IMR-90 (cell line): ENCODE measurements around the gene KIF15. TPM values are rescaled to one million over a fixed set of nuclear protein-coding genes. Genes with fewer than 3 reads are reported as not detected.

Source experiments
- ATAC-seq: fragments of 200-7000 bp; cut with Tn5 transposase; 2 replicates; pipeline ENCODE4 v1.9.1; 2020; ENCODE audit warnings: low read depth, mild to moderate bottlenecking, moderate library complexity
- BruUV-seq: library from RNA; stranded (reverse); fragments of 400-500 nt; replicated peaks from 2 replicates; lab custom pipeline; 2021; lab: Mats Ljungman, UMichigan
- CTCF ChIA-PET: fragments of 300-600 bp; formaldehyde crosslinking; extraction: SDS; loops from one replicate; lab custom pipeline; 2021; ENCODE audit warnings: antibody characterized with exemption; lab: Yijun Ruan, JAX
- POLR2A ChIA-PET: fragments of 300-600 bp; sonication (Branson Sonifier 250); formaldehyde crosslinking; loops from one replicate; lab custom pipeline; 2022; ENCODE audit warnings: antibody characterized with exemption; ENCODE audit not compliant: unreplicated experiment; lab: Charles Lee
- DNase-seq: peaks from one replicate; pipeline ENCODE4 v3.0.0; 2013
- H2AFZ ChIP-seq: replicated peaks from 2 replicates; pipeline ENCODE3; 2013; ENCODE audit warnings: low read length, mild to moderate bottlenecking; ENCODE audit not compliant: poor library complexity
- H2AK5ac ChIP-seq: 2 replicates; pipeline ENCODE4 v1.6.1; 2013; ENCODE audit warnings: low read depth, low read length, inconsistent platforms
- H2AK9ac ChIP-seq: replicated peaks from 2 replicates; pipeline ENCODE3; 2013; ENCODE audit warnings: mild to moderate bottlenecking, low read depth, low read length, moderate library complexity; ENCODE audit not compliant: poor library complexity
- H2BK120ac ChIP-seq: 2 replicates; pipeline ENCODE4 v1.6.1; 2013; ENCODE audit warnings: low read depth, low read length, inconsistent platforms
- H2BK15ac ChIP-seq: 3 replicates; pipeline ENCODE4 v1.6.1; 2013; ENCODE audit warnings: low read depth, low read length, inconsistent platforms
- H2BK20ac ChIP-seq: 2 replicates; pipeline ENCODE4 v1.6.1; 2013; ENCODE audit warnings: low read depth, mild to moderate bottlenecking, inconsistent platforms, low read length, moderate library complexity
- H2BK5ac ChIP-seq: 2 replicates; pipeline ENCODE4 v1.6.1; 2013; ENCODE audit warnings: mild to moderate bottlenecking, low read depth, low read length, inconsistent platforms; ENCODE audit not compliant: poor library complexity, severe bottlenecking
- H3K14ac ChIP-seq: replicated peaks from 2 replicates; pipeline ENCODE4 v1.6.1; 2013; ENCODE audit warnings: low read depth, low read length, inconsistent platforms
- H3K18ac ChIP-seq: 2 replicates; pipeline ENCODE4 v1.6.1; 2013; ENCODE audit warnings: low read depth, low read length, control low read depth
- H3K23ac ChIP-seq: 2 replicates; pipeline ENCODE4 v1.6.1; 2013; ENCODE audit warnings: low read depth, low read length, inconsistent platforms
- H3K27ac ChIP-seq: 2 replicates; pipeline ENCODE4 v1.5.1; 2013; ENCODE audit warnings: mild to moderate bottlenecking, control low read depth, low read length; ENCODE audit not compliant: insufficient read depth
- H3K27me3 ChIP-seq: 2 replicates; pipeline ENCODE4 v1.6.1; 2013; ENCODE audit warnings: low read length; ENCODE audit not compliant: control insufficient read depth, insufficient read depth
- H3K36me3 ChIP-seq: 2 replicates; pipeline ENCODE4 v1.6.1; 2013; ENCODE audit warnings: low read length, mixed read lengths; ENCODE audit not compliant: control insufficient read depth, insufficient read depth
- H3K4ac ChIP-seq: 2 replicates; pipeline ENCODE4 v1.6.1; 2013; ENCODE audit warnings: low read depth, low read length, inconsistent platforms
- H3K4me1 ChIP-seq: 2 replicates; pipeline ENCODE4 v1.6.1; 2013; ENCODE audit warnings: low read length, mixed read lengths; ENCODE audit not compliant: control insufficient read depth, insufficient read depth
- H3K4me2 ChIP-seq: 2 replicates; pipeline ENCODE4 v1.6.1; 2013; ENCODE audit warnings: low read depth, mild to moderate bottlenecking, control low read depth, low read length, moderate library complexity
- H3K4me3 ChIP-seq: 2 replicates; pipeline ENCODE4 v1.5.1; 2013; ENCODE audit warnings: low read depth, mild to moderate bottlenecking, control low read depth, low read length, moderate library complexity; ENCODE audit not compliant: insufficient read depth
- H3K56ac ChIP-seq: 2 replicates; pipeline ENCODE4 v1.6.1; 2013; ENCODE audit warnings: low read length, inconsistent platforms; ENCODE audit not compliant: insufficient read depth; ENCODE audit errors: extremely low read depth
- H3K79me1 ChIP-seq, 2 experiments: 2 replicates each; pipeline ENCODE4 v1.6.1; 2013; ENCODE audit warnings: low read length in 2 of 2, inconsistent platforms in 1 of 2, low read depth in 1 of 2
- H3K9ac ChIP-seq: 2 replicates; pipeline ENCODE4 v1.6.1; 2013; ENCODE audit warnings: low read depth, low read length, control low read depth
- H3K9me1 ChIP-seq: 2 replicates; pipeline ENCODE4 v1.6.1; 2013; ENCODE audit warnings: low read length, inconsistent platforms; ENCODE audit not compliant: insufficient read depth
- H3K9me3 ChIP-seq: 2 replicates; pipeline ENCODE4 v1.6.1; 2013; ENCODE audit warnings: low read length; ENCODE audit not compliant: control insufficient read depth, insufficient read depth
- H4K20me1 ChIP-seq: 2 replicates; pipeline ENCODE4 v1.6.1; 2013; ENCODE audit warnings: low read length, inconsistent platforms; ENCODE audit not compliant: insufficient read depth
- H4K5ac ChIP-seq: 2 replicates; pipeline ENCODE4 v1.6.1; 2013; ENCODE audit warnings: mild to moderate bottlenecking, low read depth, low read length, control low read depth
- H4K8ac ChIP-seq, 2 experiments: 2 replicates each; pipeline ENCODE4 v1.6.1; 2013; ENCODE audit warnings: low read depth in 2 of 2, low read length in 2 of 2, control low read depth in 1 of 2, inconsistent platforms in 1 of 2
- H4K91ac ChIP-seq: 2 replicates; pipeline ENCODE4 v1.6.1; 2013; ENCODE audit warnings: low read depth, low read length, inconsistent platforms; ENCODE audit not compliant: insufficient read depth
- CEBPB ChIP-seq: IDR thresholded peaks from 2 replicates; pipeline ENCODE4 v1.6.1; 2012; ENCODE audit warnings: low read depth, low read length, improper control_type of control experiment
- FOS ChIP-seq: fragments of 150-350 bp; IDR thresholded peaks from 2 replicates; pipeline ENCODE4 v1.6.1; 2016; ENCODE audit warnings: low read depth, low read length
- MAZ ChIP-seq: IDR thresholded peaks from 2 replicates; pipeline ENCODE4 v1.6.1; 2012; ENCODE audit warnings: low read depth, mild to moderate bottlenecking, low read length, improper control_type of control experiment, moderate library complexity, borderline replicate concordance
- RFX5 ChIP-seq: IDR thresholded peaks from 2 replicates; pipeline ENCODE4 v1.8.0; 2012; ENCODE audit warnings: low read depth, mild to moderate bottlenecking, low read length, moderate library complexity
- SMC3 ChIP-seq: fragments of 150-350 bp; IDR thresholded peaks from 2 replicates; pipeline ENCODE4 v1.6.1; 2016; ENCODE audit warnings: low read depth, mild to moderate bottlenecking, antibody characterized with exemption, low read length, moderate library complexity
- WGBS, 2 experiments: methylation state at CpG; one replicate each; pipeline versions ENCODE4 v1.1.5 to v1.1.7; 2013; ENCODE audit warnings: missing lambda C conversion rate in 2 of 2; ENCODE audit not compliant: insufficient read length in 1 of 2; ENCODE audit errors: extremely low coverage in 2 of 2; 5-methylcytosine and 5-hydroxymethylcytosine counted together
- dilution Hi-C: fragments of 300-500 bp; cut with HindIII; formaldehyde crosslinking; loops from one replicate; pipeline ENCODE4 v1.14.3; 2018; ENCODE audit warnings: low sequenced_read_pairs; ENCODE audit not compliant: unreplicated experiment
- in situ Hi-C: fragments of 300-500 bp; cut with MboI; formaldehyde crosslinking; loops from 3 replicates; pipeline ENCODE4 v1.14.3; 2019; ENCODE audit warnings: low sequenced_read_pairs, inconsistent platforms, mixed read lengths
- intact Hi-C: fragments of 100-400 bp; cut with micrococcal nuclease; formaldehyde crosslinking; loops from 2 replicates; pipeline ENCODE4 v1.10.0; 2022
- polyA plus RNA-seq, 3 experiments: library from polyadenylated mRNA; depleted of rRNA; stranded (reverse); fragments of >200 nt; gene quantifications; 2 replicates each; pipeline ENCODE4 v1.2.3, GENCODE V29; 2012; ENCODE audit warnings: low replicate concordance in 1 of 3
- total RNA-seq: library from RNA; depleted of rRNA; stranded (reverse); fragments of >200 nt; gene quantifications from 2 replicates; pipeline ENCODE4 v1.2.3, GENCODE V29; 2012
- TF ChIP-seq, protein P1 (sequence below): fragments of 150-350 bp; IDR thresholded peaks from 2 replicates; pipeline ENCODE4 v1.6.1; 2016; ENCODE audit warnings: low read depth, mild to moderate bottlenecking, low read length, moderate library complexity, borderline replicate concordance
- TF ChIP-seq, protein P2 (sequence below): conservative IDR thresholded peaks from 2 replicates; pipeline ENCODE4 v1.5.1; 2012; ENCODE audit warnings: mild to moderate bottlenecking, low read depth, low read length, improper control_type of control experiment

KIF15 gene
- total and polyA plus RNA-seq, 2 of the 4 experiments (the other 2 are of a cell fraction): 3.7 to 8.4 TPM

DNA sequence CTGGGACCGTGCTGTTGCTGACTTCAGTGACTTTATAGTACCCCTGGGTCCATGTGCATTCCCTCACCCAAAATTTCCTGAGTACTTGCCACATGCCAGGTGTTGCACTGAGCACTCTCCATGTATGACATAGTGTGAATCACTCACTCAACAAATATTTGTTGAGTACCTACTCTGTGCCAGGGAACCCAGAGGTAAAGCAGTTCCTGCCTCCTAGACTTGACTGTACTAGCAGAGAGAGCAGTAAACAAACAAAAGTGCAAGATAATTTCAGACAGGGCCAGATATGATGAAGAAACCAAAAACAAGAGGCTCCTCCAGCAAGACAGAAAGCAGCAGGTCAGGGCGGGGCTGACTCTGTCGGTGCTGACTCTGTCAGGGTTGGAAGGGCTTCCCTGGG, 125.0 kb downstream of the KIF15 start:
- Histone ChIP-seq H3K4me1 (peaks cover 23% of the 10 kb centered on the region), H2AFZ (peak overlapping the region; percentile 58), H2BK5ac (peak overlapping the region; percentile 53), H2BK20ac (peak overlapping the region; percentile 97), H4K20me1 (no peaks in the 10 kb centered on the region), H3K79me1 (peaks cover 0 to 4% of the 10 kb centered on the region in 2 experiments; a peak in 1 of 4 replicates), H3K18ac (peak overlapping the region; percentile 2; the same call in 1 of the 2 replicates), H3K23ac (peak overlapping the region; percentile 34; the same call in 1 of the 2 replicates), H3K14ac (peak overlapping the region; percentile 83), H3K4ac (peak overlapping the region; percentile 90), H3K56ac (peak overlapping the region; percentile 11; the same call in 1 of the 2 replicates), H3K27me3 (no peaks in the 10 kb centered on the region), H2BK15ac (peak overlapping the region; percentile 97), H3K27ac (no peak overlapping the region; the same call in 1 of the 2 replicates), H3K9me1 (peaks cover 33% of the 10 kb centered on the region), H3K4me3 (no peak overlapping the region), H3K36me3 (no peaks in the 10 kb centered on the region), H3K9ac (no peak overlapping the region), H4K5ac (no peak overlapping the region), H3K9me3 (peaks cover 3% of the 10 kb centered on the region; the same call in 1 of the 2 replicates), H4K8ac (peak overlapping the region; percentile 55 to 60; a peak in 3 of 4 replicates), H3K4me2 (no peak overlapping the region), H2AK9ac (peak overlapping the region; percentile 90), H2BK120ac (peak overlapping the region; percentile 81), H4K91ac (peak overlapping the region; percentile 90), H2AK5ac (peak overlapping the region; percentile 99)
- in situ Hi-C loops: loop anchor here (25.0 kb wide), 1 partner anchor 549 kb away; the partner anchor contains the start of gene TCAIM
- no TSS peak for BruUV-seq
- ATAC-seq (no peak), DNase-seq (no peak)
- ChIA-PET POLR2A (no interaction called here), CTCF (no interaction called here)
- dilution Hi-C loops: no loop called here
- 80% methylated on average over 3 of the region's 3 CpGs; no CpG with 5 or more reads in 1 of the 2 experiments for WGBS, 2 experiments
- TF ChIP-seq FOS (no peak), MAZ (no peak), SMC3 (no peak), CEBPB (no peak), RFX5 (no peak)
- TF ChIP-seq, protein P1, sequence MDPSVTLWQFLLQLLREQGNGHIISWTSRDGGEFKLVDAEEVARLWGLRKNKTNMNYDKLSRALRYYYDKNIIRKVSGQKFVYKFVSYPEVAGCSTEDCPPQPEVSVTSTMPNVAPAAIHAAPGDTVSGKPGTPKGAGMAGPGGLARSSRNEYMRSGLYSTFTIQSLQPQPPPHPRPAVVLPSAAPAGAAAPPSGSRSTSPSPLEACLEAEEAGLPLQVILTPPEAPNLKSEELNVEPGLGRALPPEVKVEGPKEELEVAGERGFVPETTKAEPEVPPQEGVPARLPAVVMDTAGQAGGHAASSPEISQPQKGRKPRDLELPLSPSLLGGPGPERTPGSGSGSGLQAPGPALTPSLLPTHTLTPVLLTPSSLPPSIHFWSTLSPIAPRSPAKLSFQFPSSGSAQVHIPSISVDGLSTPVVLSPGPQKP: no peak
- TF ChIP-seq, protein P2, sequence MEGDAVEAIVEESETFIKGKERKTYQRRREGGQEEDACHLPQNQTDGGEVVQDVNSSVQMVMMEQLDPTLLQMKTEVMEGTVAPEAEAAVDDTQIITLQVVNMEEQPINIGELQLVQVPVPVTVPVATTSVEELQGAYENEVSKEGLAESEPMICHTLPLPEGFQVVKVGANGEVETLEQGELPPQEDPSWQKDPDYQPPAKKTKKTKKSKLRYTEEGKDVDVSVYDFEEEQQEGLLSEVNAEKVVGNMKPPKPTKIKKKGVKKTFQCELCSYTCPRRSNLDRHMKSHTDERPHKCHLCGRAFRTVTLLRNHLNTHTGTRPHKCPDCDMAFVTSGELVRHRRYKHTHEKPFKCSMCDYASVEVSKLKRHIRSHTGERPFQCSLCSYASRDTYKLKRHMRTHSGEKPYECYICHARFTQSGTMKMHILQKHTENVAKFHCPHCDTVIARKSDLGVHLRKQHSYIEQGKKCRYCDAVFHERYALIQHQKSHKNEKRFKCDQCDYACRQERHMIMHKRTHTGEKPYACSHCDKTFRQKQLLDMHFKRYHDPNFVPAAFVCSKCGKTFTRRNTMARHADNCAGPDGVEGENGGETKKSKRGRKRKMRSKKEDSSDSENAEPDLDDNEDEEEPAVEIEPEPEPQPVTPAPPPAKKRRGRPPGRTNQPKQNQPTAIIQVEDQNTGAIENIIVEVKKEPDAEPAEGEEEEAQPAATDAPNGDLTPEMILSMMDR: no peak
- intact Hi-C loops: no loop called here
